Gastrocnemius medialis (tissue), 4 donors: ENCODE data around the gene ME3.

Experiments
- POLR2A ChIP-seq, 2 donors: fragments of 450-650 bp; IDR thresholded peaks; one replicate each; pipeline ENCODE4 v1.6.1; 2017; ENCODE audit warnings: antibody characterized with exemption in 2 of 2, mild to moderate bottlenecking in 2 of 2, moderate library complexity in 2 of 2
- TF ChIP-seq, protein P1 (sequence below), 5 experiments: fragments of 450-650 bp in 3 of 5; fragments of 200-600 bp in 2 of 5; sonication (generic) in 2 of 5; IDR thresholded peaks in 4 of 5; conservative IDR thresholded peaks in 1 of 5; 1 replicate in 4 of 5; 2 replicates in 1 of 5; pipeline ENCODE4 v1.5.1; 2016 to 2019; ENCODE audit warnings: antibody characterized with exemption in 5 of 5, mild to moderate bottlenecking in 3 of 5, moderate library complexity in 3 of 5

DNA sequence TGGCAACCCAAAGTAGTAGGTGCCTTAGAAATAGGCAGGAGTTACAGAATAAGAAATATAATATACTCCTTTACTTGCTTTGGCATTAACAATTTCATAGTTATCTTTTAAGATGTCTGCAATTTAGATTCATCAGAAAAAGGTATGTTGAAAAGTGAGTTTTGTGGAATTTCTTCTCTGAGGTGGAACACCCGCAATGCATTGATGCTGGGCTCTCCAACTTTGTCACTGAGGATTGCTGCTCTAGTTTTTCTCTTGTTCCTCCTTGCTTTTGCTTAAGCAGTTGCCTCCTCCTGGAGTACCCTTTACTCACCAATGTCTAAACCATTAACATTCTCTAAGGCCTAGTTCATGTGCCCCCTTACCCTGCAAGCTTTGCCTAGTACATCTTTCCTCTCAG lies 14.1 kb upstream of the ME3 start:
- TF ChIP-seq POLR2A (IDR thresholded peaks at IDR 0.05), result no peak
- TF ChIP-seq, protein P1, sequence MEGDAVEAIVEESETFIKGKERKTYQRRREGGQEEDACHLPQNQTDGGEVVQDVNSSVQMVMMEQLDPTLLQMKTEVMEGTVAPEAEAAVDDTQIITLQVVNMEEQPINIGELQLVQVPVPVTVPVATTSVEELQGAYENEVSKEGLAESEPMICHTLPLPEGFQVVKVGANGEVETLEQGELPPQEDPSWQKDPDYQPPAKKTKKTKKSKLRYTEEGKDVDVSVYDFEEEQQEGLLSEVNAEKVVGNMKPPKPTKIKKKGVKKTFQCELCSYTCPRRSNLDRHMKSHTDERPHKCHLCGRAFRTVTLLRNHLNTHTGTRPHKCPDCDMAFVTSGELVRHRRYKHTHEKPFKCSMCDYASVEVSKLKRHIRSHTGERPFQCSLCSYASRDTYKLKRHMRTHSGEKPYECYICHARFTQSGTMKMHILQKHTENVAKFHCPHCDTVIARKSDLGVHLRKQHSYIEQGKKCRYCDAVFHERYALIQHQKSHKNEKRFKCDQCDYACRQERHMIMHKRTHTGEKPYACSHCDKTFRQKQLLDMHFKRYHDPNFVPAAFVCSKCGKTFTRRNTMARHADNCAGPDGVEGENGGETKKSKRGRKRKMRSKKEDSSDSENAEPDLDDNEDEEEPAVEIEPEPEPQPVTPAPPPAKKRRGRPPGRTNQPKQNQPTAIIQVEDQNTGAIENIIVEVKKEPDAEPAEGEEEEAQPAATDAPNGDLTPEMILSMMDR (IDR thresholded peaks at IDR 0.05 in 4 of 5, conservative IDR thresholded peaks at IDR 0.05 in 1 of 5), result no peak
